Ishikawa (cell line): Measurements from ENCODE around the gene IMPDH2.

Source experiments
- CEBPB ChIP-seq: IDR thresholded peaks from 2 replicates; pipeline ENCODE4 v1.6.1; 2012
- CREB1 ChIP-seq: IDR thresholded peaks from 2 replicates; pipeline ENCODE4 v1.6.1; 2012; ENCODE audit warnings: low read depth
- EGR1 ChIP-seq: IDR thresholded peaks from 2 replicates; pipeline ENCODE4 v1.6.1; 2012
- EP300 ChIP-seq: IDR thresholded peaks from 2 replicates; pipeline ENCODE4 v1.6.1; 2012; ENCODE audit warnings: borderline replicate concordance
- FOXM1 ChIP-seq: IDR thresholded peaks from 2 replicates; pipeline ENCODE4 v1.6.1; 2012; ENCODE audit warnings: low read depth, borderline replicate concordance
- MAX ChIP-seq: IDR thresholded peaks from 2 replicates; pipeline ENCODE4 v1.6.1; 2012
- NFIC ChIP-seq: IDR thresholded peaks from 2 replicates; pipeline ENCODE4 v1.6.1; 2012
- RAD21 ChIP-seq: IDR thresholded peaks from 2 replicates; pipeline ENCODE4 v1.6.1; 2012; ENCODE audit warnings: low read depth
- TAF1 ChIP-seq: IDR thresholded peaks from 2 replicates; pipeline ENCODE4 v1.6.1; 2012; ENCODE audit warnings: low read depth, mild to moderate bottlenecking
- TCF12 ChIP-seq: IDR thresholded peaks from 2 replicates; pipeline ENCODE4 v1.6.1; 2012; ENCODE audit warnings: low read depth
- TEAD4 ChIP-seq: IDR thresholded peaks from 2 replicates; pipeline ENCODE4 v1.6.1; 2012
- USF1 ChIP-seq: IDR thresholded peaks from 2 replicates; pipeline ENCODE4 v1.6.1; 2012
- YY1 ChIP-seq: IDR thresholded peaks from 2 replicates; pipeline ENCODE4 v1.6.1; 2012; ENCODE audit warnings: low read depth
- ZBTB7A ChIP-seq: IDR thresholded peaks from 2 replicates; pipeline ENCODE4 v1.6.1; 2012; ENCODE audit warnings: low read depth
- TF ChIP-seq, protein P1 (sequence below): IDR thresholded peaks from 2 replicates; pipeline ENCODE4 v1.6.1; 2012; ENCODE audit warnings: low read depth, mild to moderate bottlenecking

The IMPDH2 gene

GRCh38 chr3:49058011-49058410 lies 28.8 kb upstream of the IMPDH2 start:
- TF ChIP-seq TAF1: no peak
- no peak for TF ChIP-seq EP300
- no peak for TF ChIP-seq NFIC
- no peak for TF ChIP-seq TCF12
- TF ChIP-seq YY1: no peak
- TF ChIP-seq, protein P1, sequence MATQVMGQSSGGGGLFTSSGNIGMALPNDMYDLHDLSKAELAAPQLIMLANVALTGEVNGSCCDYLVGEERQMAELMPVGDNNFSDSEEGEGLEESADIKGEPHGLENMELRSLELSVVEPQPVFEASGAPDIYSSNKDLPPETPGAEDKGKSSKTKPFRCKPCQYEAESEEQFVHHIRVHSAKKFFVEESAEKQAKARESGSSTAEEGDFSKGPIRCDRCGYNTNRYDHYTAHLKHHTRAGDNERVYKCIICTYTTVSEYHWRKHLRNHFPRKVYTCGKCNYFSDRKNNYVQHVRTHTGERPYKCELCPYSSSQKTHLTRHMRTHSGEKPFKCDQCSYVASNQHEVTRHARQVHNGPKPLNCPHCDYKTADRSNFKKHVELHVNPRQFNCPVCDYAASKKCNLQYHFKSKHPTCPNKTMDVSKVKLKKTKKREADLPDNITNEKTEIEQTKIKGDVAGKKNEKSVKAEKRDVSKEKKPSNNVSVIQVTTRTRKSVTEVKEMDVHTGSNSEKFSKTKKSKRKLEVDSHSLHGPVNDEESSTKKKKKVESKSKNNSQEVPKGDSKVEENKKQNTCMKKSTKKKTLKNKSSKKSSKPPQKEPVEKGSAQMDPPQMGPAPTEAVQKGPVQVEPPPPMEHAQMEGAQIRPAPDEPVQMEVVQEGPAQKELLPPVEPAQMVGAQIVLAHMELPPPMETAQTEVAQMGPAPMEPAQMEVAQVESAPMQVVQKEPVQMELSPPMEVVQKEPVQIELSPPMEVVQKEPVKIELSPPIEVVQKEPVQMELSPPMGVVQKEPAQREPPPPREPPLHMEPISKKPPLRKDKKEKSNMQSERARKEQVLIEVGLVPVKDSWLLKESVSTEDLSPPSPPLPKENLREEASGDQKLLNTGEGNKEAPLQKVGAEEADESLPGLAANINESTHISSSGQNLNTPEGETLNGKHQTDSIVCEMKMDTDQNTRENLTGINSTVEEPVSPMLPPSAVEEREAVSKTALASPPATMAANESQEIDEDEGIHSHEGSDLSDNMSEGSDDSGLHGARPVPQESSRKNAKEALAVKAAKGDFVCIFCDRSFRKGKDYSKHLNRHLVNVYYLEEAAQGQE: no peak
- TF ChIP-seq MAX: 0 out of 2 replicates have a peak, but pooled peaks have one; percentile 13
- no peak for TF ChIP-seq CREB1
- no peak for TF ChIP-seq FOXM1
- peak; percentile 94 for TF ChIP-seq CEBPB
- no peak for TF ChIP-seq EGR1
- TF ChIP-seq ZBTB7A: no peak
- TF ChIP-seq TEAD4: peak; percentile 84
- TF ChIP-seq RAD21: no peak
- no peak for TF ChIP-seq USF1

- TF ChIP-seq MAX: no peak
- no peak for TF ChIP-seq TEAD4
- no peak for TF ChIP-seq EP300
- no peak for TF ChIP-seq EGR1
- TF ChIP-seq, protein P1: no peak
- no peak for TF ChIP-seq FOXM1
- no peak for TF ChIP-seq CEBPB
- no peak for TF ChIP-seq RAD21
- TF ChIP-seq CREB1: no peak
Measured at GRCh38 chr3:49057268-49057667, 28.1 kb upstream of the IMPDH2 start.

DNA sequence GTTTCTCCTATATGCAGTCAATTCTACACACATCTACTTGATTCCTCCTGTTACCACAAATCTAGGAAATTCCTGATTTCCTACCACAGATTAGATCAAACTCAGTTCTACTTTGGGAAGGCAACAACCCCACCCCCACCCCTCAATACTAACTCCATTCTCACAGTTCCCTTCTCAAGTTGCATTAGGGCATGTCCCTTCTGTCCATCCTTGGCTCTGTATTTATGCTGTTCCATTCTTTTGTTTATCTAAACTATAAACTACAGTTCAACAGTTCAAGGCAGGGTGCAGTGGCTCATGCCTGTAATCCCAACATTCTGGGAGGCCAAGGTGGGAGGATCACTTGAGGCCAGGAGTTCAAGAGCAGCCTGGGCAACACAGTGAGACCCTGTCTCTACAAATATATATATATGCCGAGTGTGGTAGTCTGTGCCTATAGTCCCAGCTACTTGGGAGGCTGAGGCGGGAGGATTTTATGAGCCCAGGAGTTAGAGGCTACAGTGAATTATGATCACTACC lies 25.2 kb upstream of the IMPDH2 start:
- no peak for TF ChIP-seq TEAD4
- TF ChIP-seq TCF12: no peak
- no peak for TF ChIP-seq MAX
- TF ChIP-seq, protein P1: no peak
- no peak for TF ChIP-seq ZBTB7A
- TF ChIP-seq TAF1: no peak
- TF ChIP-seq FOXM1: no peak
- no peak for TF ChIP-seq RAD21
- TF ChIP-seq CREB1: no peak
- TF ChIP-seq EP300: no peak
- TF ChIP-seq EGR1: no peak
- TF ChIP-seq CEBPB: no peak
- no peak for TF ChIP-seq USF1
- no peak for TF ChIP-seq NFIC
- TF ChIP-seq YY1: no peak

DNA sequence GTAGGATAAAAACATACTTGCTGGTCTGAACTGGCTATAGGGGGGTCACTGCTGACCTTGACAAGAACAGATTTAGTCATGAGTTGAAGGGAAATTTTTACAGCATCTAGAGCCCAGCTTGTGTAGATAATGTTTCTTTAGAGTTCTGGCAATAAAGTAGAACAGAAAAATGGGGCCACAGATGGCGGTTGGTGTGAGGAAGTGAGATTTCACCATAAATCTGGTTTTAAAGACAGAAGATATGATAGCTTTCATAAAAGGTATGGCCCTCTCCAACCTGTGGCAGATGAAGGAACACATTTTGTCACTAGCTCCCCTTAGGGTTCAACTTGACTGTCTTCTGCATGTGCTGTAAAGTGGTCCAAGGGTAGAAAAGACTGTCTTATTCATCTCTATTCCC lies 24.3 kb upstream of the IMPDH2 start:
- TF ChIP-seq EP300 (no peak), CREB1 (no peak), EGR1 (no peak), USF1 (no peak), YY1 (no peak), ZBTB7A (no peak), NFIC (no peak), CEBPB (no peak), TAF1 (no peak), RAD21 (no peak), TEAD4 (no peak), FOXM1 (no peak), MAX (no peak), TCF12 (no peak)
- TF ChIP-seq, protein P1: no peak
